Measurements from ENCODE around the gene AK9. TPM values are rescaled to one million over a fixed set of nuclear protein-coding genes. Genes with fewer than 3 reads are reported as not detected.

The AK9 gene
- polyA plus RNA-seq, 2 of the 4 experiments (the other 2 are of a cell fraction), result 2.2 to 4.7 TPM

GRCh38 chr6:109445382-109445781 lies 245.6 kb downstream of the AK9 start:
- Histone ChIP-seq H3K4me1 (peaks cover 8% of the 10 kb centered on the region), H3K4me3 (no peak overlapping the region), H3K4me2 (no peak overlapping the region), H3K27ac (no peak overlapping the region), H3K9me3 (no peaks in the 10 kb centered on the region)
- no peak for TF ChIP-seq HMGXB4 (CRISPR knock-in tag; IDR thresholded peaks at IDR 0.05; ENCODE audit: borderline replicate concordance)
- no peak for TF ChIP-seq POLR2A (IDR thresholded peaks at IDR 0.05; ENCODE audit: low read length)
- TF ChIP-seq HEYL (CRISPR knock-in tag; IDR thresholded peaks at IDR 0.05), result no peak
- TF ChIP-seq NR3C1 (IDR thresholded peaks at IDR 0.05), result no peak
- TF ChIP-seq MAZ (IDR thresholded peaks at IDR 0.05; ENCODE audit: borderline replicate concordance, low read depth, low read length), result no peak
- TF ChIP-seq EHF (CRISPR knock-in tag; IDR thresholded peaks at IDR 0.05), result no peak
- no peak for TF ChIP-seq FOSL2 (IDR thresholded peaks at IDR 0.05)
- no peak for TF ChIP-seq FOSL2 (CRISPR knock-in tag; IDR thresholded peaks at IDR 0.05)
- TF ChIP-seq CBX8 (IDR thresholded peaks at IDR 0.05), result no peak
- TF ChIP-seq MYC (IDR thresholded peaks at IDR 0.05; ENCODE audit: borderline replicate concordance, low read length), result no peak
- TF ChIP-seq PHF8 (IDR thresholded peaks at IDR 0.05; ENCODE audit: borderline replicate concordance, low read depth), result no peak
- TF ChIP-seq HDAC2 (IDR thresholded peaks at IDR 0.05), result no peak
- TF ChIP-seq RCOR1 (IDR thresholded peaks at IDR 0.05; ENCODE audit: low read depth, low read length), result no peak
- TF ChIP-seq ATOH8 (CRISPR knock-in tag; IDR thresholded peaks at IDR 0.05; ENCODE audit: low read depth), result no peak
- no peak for TF ChIP-seq SREBF2 (IDR thresholded peaks at IDR 0.05)
- no peak for TF ChIP-seq ESRRA (IDR thresholded peaks at IDR 0.05; ENCODE audit: borderline replicate concordance, low read length)
- 88% methylated on average over 9 of the region's 9 CpGs for WGBS (ENCODE audit: missing lambda C conversion rate)
- POLR2A ChIA-PET, result no interaction called here
- DNase-seq (ENCODE audit: low read depth in 1 of 2, low spot score in 1 of 2) (peak in 1 of 2 experiments; percentile 25), ATAC-seq (0 out of 6 replicates have a peak, but pooled peaks of 1 of the 2 experiments have one; percentile 6), FAIRE-seq (no peak)
- CTCF ChIA-PET, result interaction anchor here (1.6 kb wide), 1 partner anchor 9 kb away, joined by 6 read pairs; no protein-coding TSS in a partner anchor

GRCh38 chr6:109443425-109443950 lies 247.5 kb downstream of the AK9 start:
- no peak overlapping the region for H3K27ac ChIP-seq
- no peak overlapping the region for H3K4me3 ChIP-seq
- POLR2A ChIA-PET, result interaction anchor here (0.6 kb wide), 1 partner anchor 12 kb away, joined by 3 read pairs; the partner anchor contains the start of gene MICAL1
- DNase-seq (ENCODE audit: low read depth in 1 of 2, low spot score in 1 of 2), result no peak
- no peak for TF ChIP-seq NPAS2 (CRISPR knock-in tag; IDR thresholded peaks at IDR 0.05; ENCODE audit: borderline replicate concordance)
- TF ChIP-seq SMC3 (IDR thresholded peaks at IDR 0.05), result no peak
- no peak for TF ChIP-seq RAD21 (conservative IDR thresholded peaks at IDR 0.05 in 1 of 2, IDR thresholded peaks at IDR 0.05 in 1 of 2)
- no peak for TF ChIP-seq REST (IDR thresholded peaks at IDR 0.05)
- no peak for TF ChIP-seq EHF (CRISPR knock-in tag; IDR thresholded peaks at IDR 0.05)
- no peak for TF ChIP-seq NFE2L2 (conservative IDR thresholded peaks at IDR 0.05; ENCODE audit: low read length)
- TF ChIP-seq ZNF302 (CRISPR knock-in tag; IDR thresholded peaks at IDR 0.05), result no peak
- no peak for TF ChIP-seq FOXS1 (CRISPR knock-in tag; IDR thresholded peaks at IDR 0.05)
- no peak for TF ChIP-seq MYC (IDR thresholded peaks at IDR 0.05; ENCODE audit: borderline replicate concordance, low read length)
- no peaks in the 10 kb centered on the region for H3K9me3 ChIP-seq
- peaks cover 8% of the 10 kb centered on the region for H3K4me1 ChIP-seq
- 92% methylated on average over 1 of the region's 10 CpGs for WGBS (ENCODE audit: missing lambda C conversion rate)
- no peak for FAIRE-seq
- H3K4me2 ChIP-seq, result no peak overlapping the region
- CTCF ChIA-PET, result interaction anchor here (3.2 to 4.0 kb wide), 2 partner anchors 10 to 256 kb away, joined by 16 read pairs; no protein-coding TSS in a partner anchor
- ATAC-seq, result no peak

Other genes starting within 250 kb of the AK9 start
- gene MICAL1, start 235.4 kb downstream of the AK9 start, polyA plus RNA-seq (2011; rRNA removed), result 14.1 and 14.9 TPM in 2 replicates
- gene MICAL1, start 235.4 kb downstream of the AK9 start, polyA plus RNA-seq (2017; fragmentation: RNase III; extraction: RNeasy Plus Mini Kit Qiagen cat#74134 plus additional on column Dnase treatment), result 13.4 to 20.3 TPM (median 16.9 TPM) in 3 replicates
- 5.2 and 5.4 TPM in 2 replicates for gene ZBTB24, start 208.0 kb downstream of the AK9 start, polyA plus RNA-seq (2011; rRNA removed)
- gene ZBTB24, start 208.0 kb downstream of the AK9 start, polyA plus RNA-seq (2017; fragmentation: RNase III; extraction: RNeasy Plus Mini Kit Qiagen cat#74134 plus additional on column Dnase treatment), result 4.3 to 4.5 TPM (median 4.5 TPM) in 3 replicates
- 10.4 and 11.2 TPM in 2 replicates for gene FIG4, start 94 bp upstream of the AK9 start, polyA plus RNA-seq (2011; rRNA removed)
- gene FIG4, start 94 bp upstream of the AK9 start, polyA plus RNA-seq (2017; fragmentation: RNase III; extraction: RNeasy Plus Mini Kit Qiagen cat#74134 plus additional on column Dnase treatment), result 5.6 to 6.4 TPM (median 6.2 TPM) in 3 replicates

All from A549 (cell line).